ENCODE measurements around the gene NCKAP5. TPM values are rescaled to one million over a fixed set of nuclear protein-coding genes. Genes with fewer than 3 reads are reported as not detected.

Gene NCKAP5
- total and polyA plus RNA-seq, 2 of the 8 experiments (the other 6 are each of a cell fraction or from before 2014, with no cell fraction given) = 0.27 to 0.86 TPM

- peaks cover 14 to 51% (median 45%) of the 10 kb centered on the region in 4 experiments for H3K27me3 ChIP-seq (replicated peaks in 1 of 4; ENCODE audit: control insufficient read depth in 3 of 4, extremely low read depth in 1 of 4, insufficient read depth in 3 of 4, low read length in 3 of 4)
- H3K23ac ChIP-seq (ENCODE audit: insufficient read length) = no peak overlapping the region
- no peak overlapping the region for H3K9ac ChIP-seq (replicated peaks in 1 of 4; ENCODE audit: extremely low read depth in 1 of 4, low read depth in 3 of 4, low read length in 3 of 4)
- H3K9me3 ChIP-seq (ENCODE audit: insufficient read depth in 2 of 2, low read depth in 1 of 2, low read length in 1 of 2) = no peaks in the 10 kb centered on the region
- FAIRE-seq (no peak), DNase-seq (ENCODE audit: low read depth in 1 of 2, low spot score in 2 of 2) (peak in 1 of 2 experiments; percentile 77)
- H3K18ac ChIP-seq (ENCODE audit: extremely low read depth, low read length) = peak overlapping the region; percentile 17
- no peak overlapping the region for H3K56ac ChIP-seq (replicated peaks; ENCODE audit: insufficient read length, low read depth, low read length)
- ChIA-PET POLR2A (ENCODE audit: partially characterized antibody) (no interaction called here), CTCF (ENCODE audit: partially characterized antibody) (interaction anchor here (1.0 to 4.9 kb wide), 5 partner anchors 13 to 497 kb away, joined by 3 to 45 read pairs (median 5); no protein-coding TSS in a partner anchor)
- no peak overlapping the region for H4K5ac ChIP-seq (ENCODE audit: insufficient read length, low read depth, low read length)
- no peaks in the 10 kb centered on the region for H3K79me2 ChIP-seq (ENCODE audit: control insufficient read depth in 1 of 2, insufficient read depth in 2 of 2, low read length in 2 of 2)
- no peak overlapping the region for H3K27ac ChIP-seq (ENCODE audit: low read depth, low read length)
- no peak overlapping the region for H3K4ac ChIP-seq (replicated peaks; ENCODE audit: insufficient read length, low read depth, low read length)
- no peak overlapping the region for H2AK5ac ChIP-seq (ENCODE audit: low read depth, low read length)
- peak overlapping the region; percentile 56; the same call in 1 of the 2 replicates for H2AFZ ChIP-seq (ENCODE audit: low read length)
- H4K91ac ChIP-seq (replicated peaks; ENCODE audit: insufficient read length, low read length) = no peak overlapping the region
- H2BK5ac ChIP-seq (ENCODE audit: low read depth, low read length) = peak overlapping the region; percentile 44; the same call in 1 of the 2 replicates
- no peak overlapping the region for H2BK20ac ChIP-seq (ENCODE audit: low read length)
- no peak overlapping the region for H3K14ac ChIP-seq (ENCODE audit: insufficient read length)
- H4K8ac ChIP-seq (ENCODE audit: extremely low read depth, insufficient read depth, low read length) = peak overlapping the region; percentile 28; the same call in 1 of the 2 replicates
- peaks cover 0 to 4% of the 10 kb centered on the region in 2 experiments for H4K20me1 ChIP-seq (replicated peaks in 1 of 2; ENCODE audit: control insufficient read depth in 1 of 2, insufficient read depth in 2 of 2, low read length in 2 of 2)
- peaks cover 24% of the 10 kb centered on the region for H3K23me2 ChIP-seq (ENCODE audit: low read depth, low read length)
- H3K4me1 ChIP-seq (replicated peaks in 1 of 4; ENCODE audit: control insufficient read depth in 3 of 4, insufficient read depth in 4 of 4, low read length in 3 of 4) = peaks cover 0 to 10% (median 3%) of the 10 kb centered on the region in 4 experiments; a peak in 5 of 7 replicates
- peak overlapping the region; percentile 53; the same call in 1 of the 2 replicates for H2BK12ac ChIP-seq (ENCODE audit: low read depth, low read length)
- H2BK120ac ChIP-seq (replicated peaks; ENCODE audit: low read depth, low read length) = no peak overlapping the region
- H3K79me1 ChIP-seq (ENCODE audit: low read depth, low read length) = no peaks in the 10 kb centered on the region
- H3K36me3 ChIP-seq (ENCODE audit: control insufficient read depth in 2 of 4, insufficient read depth in 4 of 4, low read length in 3 of 4) = no peaks in the 10 kb centered on the region
- H3K4me2 ChIP-seq (ENCODE audit: insufficient read depth in 1 of 2, low read depth in 2 of 2, low read length in 2 of 2) = peak overlapping the region; percentile 96 to 98
- WGBS, 2 experiments (ENCODE audit: extremely low coverage in 1 of 2, insufficient coverage in 1 of 2, insufficient read length in 1 of 2, insufficient replicate concordance in 2 of 2, low coverage in 1 of 2, low lambda C conversion rate in 2 of 2, missing lambda C conversion rate in 1 of 2) = 2% methylated on average over 39 of the region's 44 CpGs; no CpG with 5 or more reads in 1 of the 2 experiments
- H2BK15ac ChIP-seq (ENCODE audit: low read length) = no peak overlapping the region
- H3K4me3 ChIP-seq (ENCODE audit: extremely low read depth in 1 of 4, insufficient read depth in 2 of 4, low read depth in 3 of 4, low read length in 4 of 4) = peak overlapping the region; percentile 44 to 71 (median 68)
- TF ChIP-seq HDAC2 (IDR thresholded peaks at IDR 0.05; ENCODE audit: borderline replicate concordance in 1 of 2, low read depth in 2 of 2, low read length in 2 of 2) = no peak
- 0 out of 2 replicates have a peak, but pooled peaks have one; percentile 48 for TF ChIP-seq RBBP5 (IDR thresholded peaks at IDR 0.05; ENCODE audit: borderline replicate concordance, low read depth, low read length)
- no peak for TF ChIP-seq SRF (IDR thresholded peaks at IDR 0.05; ENCODE audit: low read depth, low read length)
- TF ChIP-seq EP300 (IDR thresholded peaks at IDR 0.05; ENCODE audit: borderline replicate concordance in 1 of 2, low read depth in 2 of 2, low read length in 2 of 2) = no peak
- TF ChIP-seq SUZ12 (IDR thresholded peaks at IDR 0.05; ENCODE audit: low read length) = peak; percentile 23; the same call in 1 of the 2 replicates
- no peak for TF ChIP-seq KDM4A (IDR thresholded peaks at IDR 0.05; ENCODE audit: low read depth, low read length, severe bottlenecking)
- no peak for TF ChIP-seq FOSL1 (IDR thresholded peaks at IDR 0.05; ENCODE audit: insufficient read depth, low read depth, low read length)
- TF ChIP-seq MAFK (IDR thresholded peaks at IDR 0.05; ENCODE audit: low read depth, low read length) = no peak
- no peak for TF ChIP-seq POU5F1 (IDR thresholded peaks at IDR 0.05; ENCODE audit: low read depth, low read length)
- no peak for TF ChIP-seq TCF12 (IDR thresholded peaks at IDR 0.05; ENCODE audit: low read depth, low read length)
- no peak for TF ChIP-seq NRF1 (IDR thresholded peaks at IDR 0.05; ENCODE audit: low read depth, low read length)
- TF ChIP-seq CHD2 (IDR thresholded peaks at IDR 0.05; ENCODE audit: low read length) = no peak
These were observed 897.6 kb downstream of the NCKAP5 start for GRCh38 chr2:132670496-132671150.
